Esophagus squamous epithelium (tissue), 5 donors: ENCODE data around the gene RGS8. TPM values are rescaled to one million over a fixed set of nuclear protein-coding genes. Genes with fewer than 3 reads are reported as not detected.
A peak's percentile ranks its signal among the peaks of the same experiment; 100 is the strongest.

Experiments
- DNase-seq: peaks from one replicate; lab custom pipeline; 2025; lab: John Stamatoyannopoulos, UW
- H3K27ac ChIP-seq, 4 donors: fragments of 200-600 bp; sonication (generic); one replicate each; pipeline ENCODE4 v1.5.1; 2016 to 2019; ENCODE audit warnings: mild to moderate bottlenecking in 1 of 4
- H3K27me3 ChIP-seq, 4 donors: fragments of 200-600 bp; sonication (generic); 1 replicate in 3 of 4; 2 replicates in 1 of 4; pipeline versions ENCODE4 v1.5.1 to v1.6.0; 2017 to 2021; ENCODE audit warnings: antibody characterized with exemption in 1 of 4
- H3K36me3 ChIP-seq, 3 donors: fragments of 200-600 bp; sonication (generic); one replicate each; pipeline ENCODE4 v1.5.1; 2016 to 2019
- H3K4me1 ChIP-seq, 3 donors: fragments of 200-600 bp; sonication (generic); one replicate each; pipeline ENCODE4 v1.5.1; 2017 to 2019
- H3K4me3 ChIP-seq, 4 donors: fragments of 200-600 bp; sonication (generic); 1 replicate in 3 of 4; 2 replicates in 1 of 4; pipeline ENCODE4 v1.5.1; 2016 to 2019; ENCODE audit warnings: mild to moderate bottlenecking in 2 of 4, moderate library complexity in 1 of 4
- H3K9me3 ChIP-seq, 3 donors: fragments of 200-600 bp; sonication (generic); one replicate each; pipeline ENCODE4 v1.5.1; 2016 to 2019
- CTCF ChIP-seq, 6 experiments: fragments of 450-650 bp in 4 of 6; fragments of 200-600 bp in 2 of 6; sonication (generic) in 2 of 6; IDR thresholded peaks; one replicate each; pipeline ENCODE4 v1.5.1; 2016 to 2019; ENCODE audit warnings: antibody characterized with exemption in 6 of 6, mild to moderate bottlenecking in 4 of 6, moderate library complexity in 4 of 6
- POLR2A ChIP-seq, 4 donors: fragments of 450-650 bp; IDR thresholded peaks; one replicate each; pipeline ENCODE4 v1.6.1; 2017; ENCODE audit warnings: antibody characterized with exemption in 4 of 4, mild to moderate bottlenecking in 4 of 4, moderate library complexity in 3 of 4
- WGBS, 2 donors: methylation state at CpG; one replicate each; pipeline ENCODE4 v1.1.5; 2018; 5-methylcytosine and 5-hydroxymethylcytosine counted together
- intact Hi-C: fragments of 100-400 bp; cut with DNase I; formaldehyde crosslinking; loops from one replicate; pipeline ENCODE4 v1.15.0; 2022
- total RNA-seq, 4 donors: library from RNA; depleted of rRNA; stranded (reverse); fragments of >200 nt; gene quantifications; one replicate each; pipeline ENCODE4 v1.1.0, GENCODE V29; 2016
- donor health status: DM: yes; HTN: yes; CAD: no.

RGS8 gene
- total RNA-seq, 4 donors from 2014 or later = not detected

GRCh38 chr1:182690886-182691443 is 6.6 kb upstream of the RGS8 start:
- no peak overlapping the region for H3K4me3 ChIP-seq
- 20 to 45% methylated on average over 1 of the region's 1 CpG for WGBS, 2 donors
- no peaks in the 10 kb centered on the region for H3K9me3 ChIP-seq
- TF ChIP-seq POLR2A (IDR thresholded peaks at IDR 0.05) (no peak), CTCF (IDR thresholded peaks at IDR 0.05) (no peak)
- intact Hi-C loops = no loop called here
- H3K4me1 ChIP-seq = peaks cover 0 to 25% (median 3%) of the 10 kb centered on the region in 3 donors
- no peaks in the 10 kb centered on the region for H3K36me3 ChIP-seq
- no peaks in the 10 kb centered on the region for H3K27me3 ChIP-seq
- H3K27ac ChIP-seq = no peak overlapping the region
- DNase-seq = no peak

GRCh38 chr1:182688436-182689205 is 4.2 kb upstream of the RGS8 start:
- intact Hi-C loops = no loop called here
- Histone ChIP-seq H3K27me3 (peaks cover 0 to 15% (median 0%) of the 10 kb centered on the region in 4 donors), H3K9me3 (no peaks in the 10 kb centered on the region), H3K4me1 (peaks cover 0 to 25% (median 3%) of the 10 kb centered on the region in 3 donors), H3K36me3 (no peaks in the 10 kb centered on the region), H3K27ac (peak overlapping the region in 2 of 4 donors; percentile 23 to 39), H3K4me3 (no peak overlapping the region)
- WGBS, 2 donors = 93% methylated on average over 8 of the region's 8 CpGs
- no peak for TF ChIP-seq CTCF (IDR thresholded peaks at IDR 0.05)
- no peak for TF ChIP-seq POLR2A (IDR thresholded peaks at IDR 0.05)
- no peak for DNase-seq

GRCh38 chr1:182687361-182687760 is 3.0 kb upstream of the RGS8 start:
- peaks cover 0 to 18% (median 0%) of the 10 kb centered on the region in 4 donors for H3K27me3 ChIP-seq
- no peak for TF ChIP-seq CTCF (IDR thresholded peaks at IDR 0.05)
- no peak for TF ChIP-seq POLR2A (IDR thresholded peaks at IDR 0.05)
- no peaks in the 10 kb centered on the region for H3K9me3 ChIP-seq
- peaks cover 0 to 25% (median 3%) of the 10 kb centered on the region in 3 donors for H3K4me1 ChIP-seq
- peak overlapping the region in 1 of 4 donors; percentile 39 for H3K27ac ChIP-seq
- no peak overlapping the region for H3K4me3 ChIP-seq
- no peak for DNase-seq
- intact Hi-C loops = no loop called here
- no peaks in the 10 kb centered on the region for H3K36me3 ChIP-seq

- Histone ChIP-seq H3K4me3 (no peak overlapping the region), H3K27ac (no peak overlapping the region), H3K36me3 (no peaks in the 10 kb centered on the region), H3K9me3 (no peaks in the 10 kb centered on the region), H3K27me3 (peaks cover 0 to 23% (median 0%) of the 10 kb centered on the region in 4 donors), H3K4me1 (peaks cover 0 to 25% (median 3%) of the 10 kb centered on the region in 3 donors)
- 40 to 86% methylated on average over 1 of the region's 1 CpG for WGBS, 2 donors
- DNase-seq = no peak
- intact Hi-C loops = no loop called here
- no peak for TF ChIP-seq POLR2A (IDR thresholded peaks at IDR 0.05)
- no peak for TF ChIP-seq CTCF (IDR thresholded peaks at IDR 0.05)
Observed at GRCh38 chr1:182686446-182686845, 2.1 kb upstream of the RGS8 start.

- DNase-seq = no peak
- intact Hi-C loops = no loop called here
- TF ChIP-seq POLR2A (IDR thresholded peaks at IDR 0.05) (no peak), CTCF (IDR thresholded peaks at IDR 0.05) (no peak)
- H3K27me3 ChIP-seq = peaks cover 0 to 25% (median 0%) of the 10 kb centered on the region in 4 donors
- H3K9me3 ChIP-seq = no peaks in the 10 kb centered on the region
- 71 to 91% methylated on average over 4 of the region's 4 CpGs for WGBS, 2 donors
- H3K4me1 ChIP-seq = peaks cover 0 to 25% (median 3%) of the 10 kb centered on the region in 3 donors
- H3K36me3 ChIP-seq = no peaks in the 10 kb centered on the region
- no peak overlapping the region for H3K4me3 ChIP-seq
- no peak overlapping the region for H3K27ac ChIP-seq
Observed at GRCh38 chr1:182685215-182685614, 828 bp upstream of the RGS8 start.
